Testis (tissue), 3 donors: ENCODE data around the gene PHF13. TPM values are rescaled to one million over a fixed set of nuclear protein-coding genes. Genes with fewer than 3 reads are reported as not detected.
A peak's percentile ranks its signal among the peaks of the same experiment; 100 is the strongest.

Source experiments
- DNase-seq: peaks from one replicate; pipeline ENCODE4 v3.0.0-alpha.2; 2019
- H3K27ac ChIP-seq, 2 donors: fragments of 200-600 bp; sonication (generic); one replicate each; pipeline ENCODE4 v1.5.1; 2019
- H3K27me3 ChIP-seq: fragments of 200-600 bp; sonication (generic); one replicate; pipeline ENCODE4 v1.5.1; 2019
- H3K36me3 ChIP-seq: fragments of 200-600 bp; sonication (generic); one replicate; pipeline ENCODE4 v1.5.1; 2017; ENCODE audit warnings: low read depth; ENCODE audit errors: missing control alignments
- H3K4me1 ChIP-seq: fragments of 200-600 bp; sonication (generic); one replicate; pipeline ENCODE4 v1.5.1; 2019
- H3K4me3 ChIP-seq, 2 donors: fragments of 200-600 bp; sonication (generic); one replicate each; pipeline ENCODE4 v1.5.1; 2017 to 2019
- H3K9me3 ChIP-seq: fragments of 200-600 bp; sonication (generic); one replicate; pipeline ENCODE4 v1.5.1; 2017
- POLR2A ChIP-seq: fragments of 450-650 bp; IDR thresholded peaks from one replicate; pipeline ENCODE4 v1.6.1; 2017; ENCODE audit warnings: antibody characterized with exemption, mild to moderate bottlenecking, moderate library complexity
- WGBS, 2 donors: methylation state at CpG; one replicate each; pipeline ENCODE4 v1.1.5; 2018; 5-methylcytosine and 5-hydroxymethylcytosine counted together
- intact Hi-C: fragments of 100-400 bp; cut with DNase I; formaldehyde crosslinking; loops from one replicate; pipeline ENCODE4 v1.15.1; 2023; ENCODE audit warnings: low total_unique reads
- polyA plus RNA-seq: library from polyadenylated mRNA; stranded (reverse); fragments of 350-450 nt; fragmentation: Illumina TruSeq; extraction: RNeasy Lipid Tissue Mini Kit (QIAGEN cat#74804); gene quantifications from one replicate; pipeline ENCODE4 v1.2.3, GENCODE V29; 2014; ENCODE audit warnings: low read depth, low replicate concordance; ENCODE audit not compliant: insufficient read depth
- total RNA-seq, 2 donors: library from RNA; depleted of rRNA; stranded (reverse); fragments of >200 nt; gene quantifications; one replicate each; pipeline ENCODE4 v1.2.3, GENCODE V29; 2016
- TF ChIP-seq, protein P1 (sequence below), 3 experiments: fragments of 450-650 bp in 2 of 3; fragments of 200-600 bp in 1 of 3; sonication (generic) in 1 of 3; IDR thresholded peaks; one replicate each; pipeline ENCODE4 v1.5.1; 2016 to 2019; ENCODE audit warnings: antibody characterized with exemption in 3 of 3, mild to moderate bottlenecking in 2 of 3, moderate library complexity in 1 of 3

PHF13 gene
- total and polyA plus RNA-seq, 3 donors from 2014 or later = 70.8 to 94.3 (median 88.1) TPM

DNA sequence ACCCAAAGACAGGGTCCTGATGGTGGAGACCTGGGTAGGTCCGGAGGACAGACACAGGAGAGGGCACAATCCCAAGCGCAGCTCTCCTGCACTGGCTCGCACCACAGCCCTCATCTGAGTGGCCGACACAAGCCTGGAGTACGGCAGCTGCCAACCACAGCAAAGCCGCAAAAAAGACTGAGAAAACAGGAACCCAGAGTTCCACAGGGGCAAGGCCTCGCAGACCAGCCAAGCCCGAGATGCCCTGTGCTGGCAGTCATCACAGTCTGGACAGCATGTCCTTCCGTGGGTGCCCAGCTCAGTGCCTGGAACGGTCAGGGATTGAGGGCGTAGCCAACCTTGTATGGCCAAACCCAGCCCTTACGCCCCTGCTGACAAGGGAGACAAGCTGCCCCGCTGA is 22.3 kb upstream of the PHF13 start:
- DNase-seq = no peak
- 68 to 85% methylated on average over 4 to 13 of the region's 13 CpGs for WGBS, 2 donors
- Histone ChIP-seq H3K4me3 (no peak overlapping the region), H3K4me1 (peaks cover 12% of the 10 kb centered on the region), H3K27ac (peak overlapping the region in 1 of 2 donors; percentile 14), H3K9me3 (no peaks in the 10 kb centered on the region), H3K27me3 (no peaks in the 10 kb centered on the region), H3K36me3 (no peaks in the 10 kb centered on the region)
- intact Hi-C loops = no loop called here
- TF ChIP-seq, protein P1, sequence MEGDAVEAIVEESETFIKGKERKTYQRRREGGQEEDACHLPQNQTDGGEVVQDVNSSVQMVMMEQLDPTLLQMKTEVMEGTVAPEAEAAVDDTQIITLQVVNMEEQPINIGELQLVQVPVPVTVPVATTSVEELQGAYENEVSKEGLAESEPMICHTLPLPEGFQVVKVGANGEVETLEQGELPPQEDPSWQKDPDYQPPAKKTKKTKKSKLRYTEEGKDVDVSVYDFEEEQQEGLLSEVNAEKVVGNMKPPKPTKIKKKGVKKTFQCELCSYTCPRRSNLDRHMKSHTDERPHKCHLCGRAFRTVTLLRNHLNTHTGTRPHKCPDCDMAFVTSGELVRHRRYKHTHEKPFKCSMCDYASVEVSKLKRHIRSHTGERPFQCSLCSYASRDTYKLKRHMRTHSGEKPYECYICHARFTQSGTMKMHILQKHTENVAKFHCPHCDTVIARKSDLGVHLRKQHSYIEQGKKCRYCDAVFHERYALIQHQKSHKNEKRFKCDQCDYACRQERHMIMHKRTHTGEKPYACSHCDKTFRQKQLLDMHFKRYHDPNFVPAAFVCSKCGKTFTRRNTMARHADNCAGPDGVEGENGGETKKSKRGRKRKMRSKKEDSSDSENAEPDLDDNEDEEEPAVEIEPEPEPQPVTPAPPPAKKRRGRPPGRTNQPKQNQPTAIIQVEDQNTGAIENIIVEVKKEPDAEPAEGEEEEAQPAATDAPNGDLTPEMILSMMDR (IDR thresholded peaks at IDR 0.05) = no peak
- no peak for TF ChIP-seq POLR2A

DNA sequence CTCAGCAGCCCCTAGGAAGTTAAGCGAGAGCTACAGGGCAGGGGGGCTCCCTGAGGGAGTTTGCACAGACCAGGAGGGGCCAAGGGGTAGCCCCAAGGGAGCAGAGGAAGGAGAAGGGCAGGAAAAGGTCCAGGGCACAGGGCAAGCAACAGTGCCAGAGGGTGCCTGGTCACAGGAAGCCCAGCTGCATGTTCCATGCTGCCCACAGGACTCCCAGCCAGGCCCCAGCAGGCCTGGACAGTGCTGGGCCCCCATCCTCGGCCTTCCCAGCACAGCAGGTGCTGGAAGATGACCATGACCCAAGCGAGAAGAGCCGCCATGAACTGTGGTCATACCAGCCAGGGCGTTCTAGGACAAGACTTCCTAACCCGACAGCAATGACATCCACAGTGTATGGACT is 21.9 kb upstream of the PHF13 start:
- intact Hi-C loops = no loop called here
- H3K27ac ChIP-seq = peak overlapping the region in 1 of 2 donors; percentile 14
- no peaks in the 10 kb centered on the region for H3K27me3 ChIP-seq
- H3K36me3 ChIP-seq = no peaks in the 10 kb centered on the region
- TF ChIP-seq, protein P1 (IDR thresholded peaks at IDR 0.05) = no peak
- TF ChIP-seq POLR2A = no peak
- H3K4me1 ChIP-seq = peaks cover 13% of the 10 kb centered on the region
- H3K4me3 ChIP-seq = no peak overlapping the region
- 71 to 83% methylated on average over 1 to 6 of the region's 6 CpGs for WGBS, 2 donors
- no peaks in the 10 kb centered on the region for H3K9me3 ChIP-seq
- DNase-seq = no peak

DNA sequence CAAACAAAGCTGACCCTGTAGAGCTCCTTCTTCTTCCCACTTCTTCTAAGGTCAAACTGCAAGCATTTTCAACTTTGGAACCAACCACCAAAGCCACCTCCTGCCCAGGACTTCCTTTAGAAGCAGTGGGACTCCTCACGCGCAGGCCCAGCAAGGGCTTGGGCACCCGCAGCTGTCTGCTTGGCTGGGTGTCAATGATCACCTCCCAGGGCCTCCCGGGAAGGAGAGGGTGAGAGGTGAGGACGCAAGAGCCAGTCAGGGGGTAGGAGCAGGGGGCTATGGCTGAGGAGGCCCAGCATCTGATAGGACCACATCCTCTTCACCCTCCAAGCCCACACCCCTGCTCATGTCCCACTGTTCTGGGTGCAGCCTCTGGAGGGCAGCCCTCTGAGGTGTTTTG is 21.1 kb upstream of the PHF13 start:
- TF ChIP-seq POLR2A = no peak
- TF ChIP-seq, protein P1 (IDR thresholded peaks at IDR 0.05) = no peak
- no peak for DNase-seq
- WGBS, 2 donors = 42 to 90% methylated on average over 3 to 5 of the region's 5 CpGs
- Histone ChIP-seq H3K27me3 (no peaks in the 10 kb centered on the region), H3K4me1 (peaks cover 19% of the 10 kb centered on the region), H3K27ac (no peak overlapping the region), H3K9me3 (no peaks in the 10 kb centered on the region), H3K36me3 (no peaks in the 10 kb centered on the region), H3K4me3 (no peak overlapping the region)
- intact Hi-C loops = no loop called here

DNA sequence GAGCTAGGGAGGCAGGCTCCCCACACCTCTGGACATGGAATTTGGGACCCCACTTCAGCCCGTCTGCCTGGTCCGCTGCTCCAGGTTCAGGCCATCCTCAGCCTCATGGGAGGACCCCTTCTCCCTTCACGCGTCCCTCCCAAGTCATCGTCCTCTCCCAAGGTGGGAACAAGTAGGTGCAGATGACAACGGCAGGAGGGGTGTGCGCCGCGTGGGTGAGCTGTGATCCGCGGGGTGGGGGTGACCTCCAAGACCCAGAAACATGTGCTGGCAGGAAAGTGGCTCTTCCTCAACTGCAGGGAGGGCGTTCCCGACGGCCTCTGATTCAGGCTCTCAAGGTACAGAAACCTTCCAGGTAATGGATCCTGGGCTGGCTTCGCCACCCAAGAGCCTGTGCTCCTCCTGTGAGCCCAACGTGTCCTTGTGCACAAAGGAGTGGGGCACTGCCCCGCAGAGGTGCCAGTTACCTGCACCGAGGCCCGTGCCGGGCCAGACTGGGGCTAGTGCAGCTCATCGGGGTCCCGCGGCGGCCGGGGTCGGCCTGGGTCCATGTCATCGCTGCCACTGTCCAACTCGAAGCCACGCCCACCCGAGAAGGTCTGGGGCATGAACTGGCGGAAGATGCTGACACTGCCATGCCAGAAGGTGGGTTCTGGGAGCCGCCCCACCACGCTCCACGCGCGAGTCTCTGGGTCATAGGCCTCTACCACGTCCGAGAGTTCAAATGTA is 20.5 kb upstream of the PHF13 start:
- no peak for TF ChIP-seq POLR2A
- TF ChIP-seq, protein P1 (IDR thresholded peaks at IDR 0.05) = no peak
- WGBS, 2 donors = 89 to 92% methylated on average over 6 to 38 of the region's 38 CpGs
- Histone ChIP-seq H3K9me3 (no peaks in the 10 kb centered on the region), H3K27me3 (no peaks in the 10 kb centered on the region), H3K27ac (no peak overlapping the region), H3K4me3 (no peak overlapping the region), H3K4me1 (peaks cover 18% of the 10 kb centered on the region), H3K36me3 (no peaks in the 10 kb centered on the region)
- DNase-seq = no peak
- intact Hi-C loops = no loop called here

DNA sequence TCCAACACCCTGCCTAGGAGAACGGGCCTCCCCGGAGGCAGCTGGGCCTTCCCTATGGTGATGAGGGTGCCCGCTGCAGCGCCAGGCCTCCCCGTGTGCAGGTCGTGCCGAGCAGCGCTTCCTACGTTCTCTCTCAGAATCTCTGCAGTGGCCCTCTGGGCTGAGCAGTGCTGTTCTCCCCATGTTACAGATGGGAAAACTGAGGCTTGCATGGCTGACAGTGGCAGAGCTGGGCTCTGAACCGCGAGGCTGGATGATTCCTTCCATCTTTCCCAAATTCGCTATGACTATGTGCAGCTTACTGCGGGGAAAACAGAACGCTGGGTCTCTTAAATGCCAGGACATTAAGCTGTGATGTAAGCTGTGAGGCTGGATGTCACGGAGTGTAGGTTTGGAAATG is 19.7 kb upstream of the PHF13 start:
- no peak for TF ChIP-seq POLR2A
- TF ChIP-seq, protein P1 (IDR thresholded peaks at IDR 0.05) = no peak
- H3K36me3 ChIP-seq = no peaks in the 10 kb centered on the region
- 91 to 95% methylated on average over 8 to 15 of the region's 15 CpGs for WGBS, 2 donors

More for the DNA sequence above, 19.7 kb upstream of the PHF13 start:
- no peak overlapping the region for H3K4me3 ChIP-seq
- no peak for DNase-seq
- no peak overlapping the region for H3K27ac ChIP-seq
- no peaks in the 10 kb centered on the region for H3K9me3 ChIP-seq
- peaks cover 15% of the 10 kb centered on the region for H3K4me1 ChIP-seq
- intact Hi-C loops = no loop called here
- no peaks in the 10 kb centered on the region for H3K27me3 ChIP-seq
